C1 segment of cervical spinal cord (tissue), 14 donors: Measurements from ENCODE around the gene GMPPB.
"Not testable (repeated sequence)": the region's sequence is repeated elsewhere in the genome, so short reads cannot be mapped to it uniquely, and the experiment has no call there.

ENCODE experiments used
- DNase-seq, 14 donors: peaks; one replicate each; lab custom pipeline; 2025; lab: John Stamatoyannopoulos, UW

The GMPPB gene

GRCh38 chr3:49723628-49724551 is at the start of gene GMPPB:
GMPPB (minus strand) TSS chr3:49723951; CDS start chr3:49723726, 225 bp downstream.
- DNase-seq, result peak; percentile 56 to 96 (median 90)

GRCh38 chr3:49772703-49773102 is 49.0 kb upstream of the GMPPB start:
- no peak for DNase-seq

- no peak for DNase-seq
Measured at GRCh38 chr3:49771340-49771938, 47.7 kb upstream of the GMPPB start.

GRCh38 chr3:49769926-49770325 is 46.2 kb upstream of the GMPPB start:
- no peak for DNase-seq

GRCh38 chr3:49769286-49769915 is 45.6 kb upstream of the GMPPB start:
- no peak for DNase-seq

- DNase-seq, result no peak
Measured at GRCh38 chr3:49763981-49764380, 40.2 kb upstream of the GMPPB start.

GRCh38 chr3:49761661-49762060 is 37.9 kb upstream of the GMPPB start:
- DNase-seq, result no peak

GRCh38 chr3:49759226-49759625 is 35.5 kb upstream of the GMPPB start:
- no peak for DNase-seq

- no peak for DNase-seq
Measured at GRCh38 chr3:49757197-49757596, 33.4 kb upstream of the GMPPB start.

- peak in 1 of 14 donors; percentile 54 for DNase-seq
Measured at GRCh38 chr3:49756036-49756435, 32.3 kb upstream of the GMPPB start.

- DNase-seq, result no peak
Measured at GRCh38 chr3:49754536-49754935, 30.8 kb upstream of the GMPPB start.

- no peak for DNase-seq
Measured at GRCh38 chr3:49751501-49751900, 27.8 kb upstream of the GMPPB start.

GRCh38 chr3:49750056-49750455 is 26.3 kb upstream of the GMPPB start:
- no peak for DNase-seq

- not testable (repeated sequence) for DNase-seq
Measured at GRCh38 chr3:49748874-49749273, 25.1 kb upstream of the GMPPB start.

GRCh38 chr3:49747792-49748480 is 24.2 kb upstream of the GMPPB start:
- DNase-seq, result no peak

- no peak for DNase-seq
Measured at GRCh38 chr3:49745986-49746385, 22.2 kb upstream of the GMPPB start.

GRCh38 chr3:49740427-49740826 is 16.7 kb upstream of the GMPPB start:
- no peak for DNase-seq

GRCh38 chr3:49738067-49738713 is 14.4 kb upstream of the GMPPB start:
- no peak for DNase-seq

GRCh38 chr3:49734752-49735151 is 11.0 kb upstream of the GMPPB start:
- DNase-seq, result no peak

- DNase-seq, result no peak
Measured at GRCh38 chr3:49733551-49733950, 9.8 kb upstream of the GMPPB start.

- DNase-seq, result no peak
Measured at GRCh38 chr3:49732597-49732996, 8.8 kb upstream of the GMPPB start.
